NCI-H524 treated with DMSO at 0.1 percent for 48 hours (cell line): ENCODE data around the gene PRSS27.

Experiments used
- DNase-seq: peaks from one replicate; lab custom pipeline; 2025; lab: John Stamatoyannopoulos, UW

PRSS27 gene

GRCh38 chr16:2720064-2720457, at the start of gene PRSS27:
Gene PRSS27 (minus strand): TSS chr16:2720224. CDS start chr16:2720160, 64 bp downstream.
- DNase-seq, result no peak

DNA sequence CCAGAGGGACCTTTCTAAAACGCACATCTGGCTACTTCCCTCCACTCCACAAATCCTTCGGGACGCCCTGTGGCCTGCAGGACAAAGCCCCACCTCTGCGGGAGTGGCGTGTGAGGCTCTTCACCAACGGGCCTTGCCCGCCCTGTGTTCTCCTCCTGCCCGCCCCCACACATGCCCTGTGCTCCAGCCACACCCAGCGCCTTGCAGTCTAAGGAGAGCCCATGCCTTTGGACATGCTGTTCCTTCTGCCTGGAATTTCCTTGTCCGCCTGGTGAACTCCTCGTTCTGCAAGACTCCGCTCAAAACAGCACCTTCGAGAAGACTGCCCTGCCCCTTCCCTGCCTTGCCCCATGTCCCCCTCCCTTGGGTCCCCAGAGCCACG, 49.6 kb upstream of the PRSS27 start:
- no peak for DNase-seq

DNA sequence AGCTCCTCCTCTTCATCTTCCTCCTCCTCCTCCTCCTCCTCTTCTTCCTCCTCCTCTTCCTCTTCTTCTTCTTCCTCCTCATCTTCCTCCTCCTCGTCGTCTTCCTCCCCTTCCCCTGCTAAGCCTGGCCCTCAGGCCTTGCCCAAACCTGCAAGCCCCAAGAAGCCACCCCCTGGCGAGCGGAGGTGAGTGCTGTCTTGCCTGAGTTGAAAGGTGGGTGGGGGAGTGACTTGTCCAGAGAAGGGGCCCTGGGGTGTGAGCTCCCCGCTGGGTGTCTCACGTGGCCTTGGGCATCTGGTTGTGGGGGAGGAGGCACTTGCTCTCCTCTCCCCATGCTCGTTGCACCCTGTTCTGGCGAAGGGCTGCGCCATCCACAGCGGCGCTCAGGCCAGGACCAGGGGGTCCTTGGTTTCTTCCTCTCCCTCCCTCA, 49.1 kb upstream of the PRSS27 start:
- no peak for DNase-seq

DNA sequence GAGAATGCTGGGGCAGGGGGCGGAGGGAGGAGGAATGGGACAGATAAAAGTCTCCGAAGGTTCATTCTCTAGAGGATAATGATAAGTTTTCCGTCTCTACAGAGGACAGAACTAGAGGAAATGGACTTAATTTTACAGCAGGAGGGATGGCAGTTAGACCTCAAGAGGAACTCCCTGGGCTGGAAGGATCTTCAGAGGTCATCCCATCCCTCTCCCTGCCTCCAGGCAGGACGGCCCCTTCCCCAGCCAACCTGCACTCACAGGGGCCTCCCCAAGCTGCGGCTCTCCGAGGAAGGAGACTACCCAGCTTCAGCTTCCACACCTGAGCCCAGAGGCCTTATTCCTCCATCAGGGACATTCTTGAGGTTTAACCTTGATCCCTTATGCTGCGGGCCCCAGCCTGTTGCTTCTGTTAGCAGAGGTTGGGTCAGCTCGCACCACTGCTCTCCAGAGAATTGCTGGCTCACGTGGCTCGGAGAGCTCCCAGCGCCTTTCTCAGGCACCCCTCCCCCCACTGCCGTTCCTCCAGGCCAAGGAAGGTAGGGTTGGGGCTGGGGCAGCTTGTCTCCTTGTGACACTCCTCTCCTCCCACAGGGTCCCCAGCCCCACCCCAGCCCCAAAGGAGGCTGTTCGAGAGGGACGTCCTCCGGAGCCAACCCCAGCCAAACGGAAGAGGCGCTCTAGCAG, 48.5 kb upstream of the PRSS27 start:
- no peak for DNase-seq

- DNase-seq, result no peak
Observed at GRCh38 chr16:2767891-2768290, 47.9 kb upstream of the PRSS27 start.

GRCh38 chr16:2767140-2767731, 47.2 kb upstream of the PRSS27 start:
- DNase-seq, result no peak

- no peak for DNase-seq
Observed at GRCh38 chr16:2766430-2767139, 46.6 kb upstream of the PRSS27 start.

DNA sequence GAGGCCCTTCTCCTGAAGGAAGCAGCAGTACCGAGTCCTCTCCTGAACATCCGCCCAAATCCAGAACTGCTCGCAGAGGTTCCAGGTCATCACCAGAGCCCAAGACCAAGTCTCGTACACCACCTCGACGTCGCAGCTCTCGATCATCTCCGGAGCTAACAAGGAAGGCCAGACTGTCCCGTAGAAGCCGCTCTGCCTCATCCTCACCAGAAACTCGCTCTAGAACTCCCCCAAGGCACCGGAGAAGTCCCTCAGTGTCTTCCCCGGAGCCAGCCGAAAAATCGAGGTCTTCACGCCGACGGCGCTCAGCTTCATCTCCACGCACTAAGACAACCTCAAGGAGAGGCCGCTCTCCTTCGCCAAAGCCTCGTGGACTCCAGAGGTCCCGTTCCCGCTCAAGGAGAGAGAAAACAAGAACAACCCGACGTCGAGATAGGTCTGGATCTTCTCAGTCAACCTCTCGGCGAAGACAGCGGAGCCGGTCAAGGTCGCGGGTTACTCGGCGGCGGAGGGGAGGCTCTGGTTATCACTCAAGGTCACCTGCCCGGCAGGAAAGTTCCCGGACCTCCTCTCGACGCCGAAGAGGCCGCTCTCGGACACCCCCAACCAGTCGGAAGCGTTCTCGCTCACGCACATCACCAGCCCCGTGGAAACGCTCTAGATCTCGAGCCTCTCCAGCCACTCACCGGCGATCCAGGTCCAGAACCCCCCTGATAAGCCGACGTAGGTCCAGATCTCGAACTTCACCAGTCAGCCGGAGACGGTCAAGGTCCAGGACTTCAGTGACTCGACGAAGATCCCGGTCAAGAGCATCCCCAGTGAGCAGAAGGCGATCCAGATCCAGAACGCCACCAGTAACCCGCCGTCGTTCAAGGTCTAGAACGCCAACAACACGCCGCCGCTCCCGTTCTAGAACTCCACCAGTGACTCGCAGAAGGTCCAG, 45.7 kb upstream of the PRSS27 start:
- no peak for DNase-seq

- DNase-seq, result no peak
Observed at GRCh38 chr16:2764718-2765117, 44.7 kb upstream of the PRSS27 start.

DNA sequence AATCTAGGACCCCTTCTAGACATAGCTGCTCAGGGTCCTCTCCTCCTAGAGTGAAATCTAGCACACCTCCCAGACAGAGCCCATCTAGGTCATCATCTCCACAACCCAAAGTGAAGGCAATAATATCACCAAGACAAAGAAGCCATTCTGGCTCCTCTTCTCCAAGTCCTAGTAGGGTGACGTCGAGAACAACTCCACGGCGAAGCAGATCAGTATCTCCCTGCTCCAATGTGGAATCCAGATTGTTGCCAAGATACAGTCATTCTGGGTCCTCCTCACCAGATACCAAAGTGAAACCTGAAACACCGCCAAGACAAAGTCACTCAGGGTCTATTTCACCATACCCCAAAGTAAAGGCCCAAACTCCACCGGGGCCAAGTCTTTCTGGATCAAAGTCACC, 43.1 kb upstream of the PRSS27 start:
- no peak for DNase-seq

DNA sequence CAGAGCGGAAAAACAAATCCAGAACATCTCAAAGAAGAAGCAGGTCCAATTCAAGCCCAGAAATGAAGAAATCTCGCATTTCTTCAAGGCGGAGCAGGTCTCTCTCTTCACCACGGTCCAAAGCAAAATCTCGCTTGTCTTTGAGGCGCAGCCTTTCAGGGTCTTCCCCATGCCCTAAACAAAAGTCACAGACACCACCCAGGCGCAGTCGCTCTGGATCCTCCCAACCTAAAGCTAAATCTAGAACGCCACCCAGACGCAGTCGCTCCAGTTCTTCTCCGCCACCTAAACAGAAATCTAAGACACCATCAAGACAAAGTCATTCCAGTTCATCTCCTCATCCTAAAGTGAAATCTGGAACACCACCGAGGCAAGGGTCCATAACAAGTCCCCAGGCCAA, 42.7 kb upstream of the PRSS27 start:
- no peak for DNase-seq

DNA sequence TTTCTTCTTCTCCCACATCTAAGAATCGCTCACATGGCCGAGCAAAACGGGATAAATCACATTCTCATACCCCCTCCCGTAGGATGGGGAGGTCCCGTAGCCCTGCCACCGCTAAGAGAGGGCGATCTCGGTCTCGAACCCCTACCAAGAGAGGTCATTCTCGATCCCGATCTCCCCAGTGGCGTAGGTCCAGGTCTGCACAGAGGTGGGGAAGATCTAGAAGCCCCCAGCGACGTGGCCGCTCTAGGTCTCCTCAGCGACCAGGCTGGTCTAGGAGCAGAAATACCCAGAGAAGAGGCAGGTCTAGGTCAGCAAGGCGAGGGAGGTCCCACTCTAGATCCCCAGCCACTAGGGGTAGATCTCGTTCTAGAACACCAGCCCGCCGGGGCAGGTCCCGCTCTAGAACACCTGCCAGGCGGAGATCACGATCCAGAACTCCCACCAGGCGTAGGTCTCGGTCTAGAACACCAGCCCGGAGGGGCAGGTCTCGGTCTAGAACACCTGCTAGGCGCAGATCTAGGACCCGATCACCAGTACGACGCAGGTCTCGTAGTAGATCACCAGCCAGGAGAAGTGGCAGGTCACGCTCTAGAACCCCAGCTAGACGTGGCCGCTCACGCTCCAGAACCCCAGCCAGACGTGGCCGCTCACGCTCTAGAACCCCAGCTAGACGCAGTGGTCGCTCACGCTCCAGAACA, 42.0 kb upstream of the PRSS27 start:
- no peak for DNase-seq

- no peak for DNase-seq
Observed at GRCh38 chr16:2761472-2761871, 41.4 kb upstream of the PRSS27 start.

DNA sequence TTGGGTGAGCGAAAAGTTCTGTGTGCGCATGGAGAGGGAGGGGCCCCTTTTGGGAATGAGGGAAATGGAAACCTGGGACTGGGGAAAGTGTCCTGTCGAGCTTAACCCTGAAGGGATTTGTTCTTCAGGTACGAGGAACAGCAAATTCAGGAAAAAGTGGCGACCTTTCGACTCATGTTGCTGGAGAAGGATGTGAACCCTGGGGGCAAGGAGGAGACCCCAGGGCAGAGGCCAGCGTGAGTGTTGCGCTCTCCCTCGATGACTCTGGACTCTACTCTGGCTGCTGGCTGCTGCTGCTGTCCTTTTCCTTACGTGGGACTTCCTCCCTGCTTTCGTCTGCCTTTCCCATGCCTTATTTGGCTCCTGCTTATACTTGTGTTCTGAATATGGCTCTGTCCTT, 37.3 kb upstream of the PRSS27 start:
- no peak for DNase-seq

- DNase-seq, result no peak
Observed at GRCh38 chr16:2756288-2757015, 36.4 kb upstream of the PRSS27 start.

GRCh38 chr16:2755158-2755557, 35.1 kb upstream of the PRSS27 start:
- no peak for DNase-seq

GRCh38 chr16:2753733-2754020, 33.7 kb upstream of the PRSS27 start:
- DNase-seq, result no peak

DNA sequence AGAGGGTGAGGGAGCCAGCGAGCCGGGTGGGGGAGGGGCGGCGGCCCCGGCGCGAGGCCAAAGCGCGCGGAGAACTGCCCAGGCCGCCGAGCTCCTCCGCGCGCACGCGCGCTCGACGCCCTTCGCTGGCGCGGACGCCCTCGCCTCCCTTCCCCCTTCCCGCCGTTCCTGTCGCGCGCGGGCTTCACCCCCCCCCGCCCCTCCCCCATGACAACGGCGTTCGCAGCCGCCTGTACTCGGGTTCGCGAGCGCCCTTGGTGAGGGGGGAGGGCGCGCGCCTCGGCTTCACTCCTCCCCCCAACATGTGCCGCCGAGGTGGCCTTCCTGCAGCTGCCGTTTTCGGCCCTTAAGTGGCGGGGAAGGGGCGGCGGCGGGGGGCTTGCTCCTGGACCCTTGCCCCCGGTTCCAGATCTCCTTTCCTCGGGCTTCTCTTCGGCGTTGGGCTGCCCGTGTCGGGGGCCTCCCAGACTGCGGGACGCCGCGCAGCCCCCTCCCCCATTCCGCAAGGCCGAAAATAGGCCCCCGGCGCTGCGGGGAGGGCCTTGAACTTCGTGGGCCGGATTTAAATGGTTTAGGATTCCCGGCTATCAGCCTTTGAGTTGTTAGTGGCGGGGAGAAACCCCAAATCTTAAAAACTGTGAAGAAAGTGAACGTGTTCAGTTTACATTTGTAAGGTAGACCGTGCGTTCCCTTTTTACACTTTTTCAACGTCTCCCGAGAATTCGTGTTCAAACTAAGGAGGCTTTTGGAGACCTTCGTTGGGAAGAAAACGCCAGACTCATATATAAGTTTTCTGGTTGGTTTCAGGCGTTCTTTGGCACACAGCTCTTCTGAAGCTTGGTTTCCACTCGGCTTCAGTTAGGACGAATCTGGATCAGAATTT, 33.1 kb upstream of the PRSS27 start:
- no peak for DNase-seq

- peak; percentile 87 for DNase-seq
Observed at GRCh38 chr16:2752035-2752849, 32.2 kb upstream of the PRSS27 start, which contains the start of gene SRRM2. Gene SRRM2 (plus strand): TSS chr16:2752638. CDS start chr16:2756365, 3,727 bp downstream.
